HEK293T (cell line): ENCODE data around the gene PPP5C.

Experiments
- CTCF ChIA-PET: fragments of 350-600 bp; formaldehyde crosslinking; extraction: SDS; loops from one replicate; lab custom pipeline; 2021; ENCODE audit warnings: antibody characterized with exemption, inconsistent platforms; lab: Yijun Ruan, JAX
- POLR2A ChIA-PET: fragments of 350-600 bp; formaldehyde crosslinking; extraction: SDS; loops from one replicate; lab custom pipeline; 2020; ENCODE audit warnings: antibody characterized with exemption, inconsistent platforms; lab: Yijun Ruan, JAX
- DNase-seq: peaks from one replicate; pipeline ENCODE4 v3.0.0; 2012; ENCODE audit warnings: mixed read lengths; ENCODE audit errors: extremely low spot score
- ARNT ChIP-seq: fragments of 450-650 bp; IDR thresholded peaks from 2 replicates; pipeline ENCODE4 v1.6.1; 2017; ENCODE audit warnings: mild to moderate bottlenecking
- BHLHE40 ChIP-seq: fragments of 450-650 bp; IDR thresholded peaks from 2 replicates; pipeline ENCODE4 v1.6.1; 2016; ENCODE audit warnings: mild to moderate bottlenecking, moderate library complexity, borderline replicate concordance
- CTBP1 ChIP-seq: fragments of 450-650 bp; IDR thresholded peaks from 2 replicates; pipeline ENCODE4 v1.6.1; 2016; ENCODE audit warnings: borderline replicate concordance
- ELF4 ChIP-seq: fragments of 450-650 bp; IDR thresholded peaks from 2 replicates; pipeline ENCODE4 v1.6.1; 2017; ENCODE audit warnings: antibody characterized with exemption
- FOXA1 ChIP-seq: fragments of 450-650 bp; IDR thresholded peaks from 2 replicates; pipeline ENCODE4 v1.6.1; 2016; ENCODE audit warnings: mild to moderate bottlenecking
- FOXK2 ChIP-seq: fragments of 450-650 bp; IDR thresholded peaks from 2 replicates; pipeline ENCODE4 v1.6.1; 2016; ENCODE audit warnings: mild to moderate bottlenecking
- FOXM1 ChIP-seq: fragments of 450-650 bp; IDR thresholded peaks from 2 replicates; pipeline ENCODE4 v1.6.1; 2017; ENCODE audit warnings: mild to moderate bottlenecking, borderline replicate concordance
- HDGF ChIP-seq: fragments of 450-650 bp; IDR thresholded peaks from 2 replicates; pipeline ENCODE4 v1.6.1; 2017; ENCODE audit warnings: antibody characterized with exemption, borderline replicate concordance
- L3MBTL2 ChIP-seq: fragments of 450-650 bp; conservative IDR thresholded peaks from 2 replicates; pipeline ENCODE4 v1.6.1; 2016; ENCODE audit warnings: mild to moderate bottlenecking
- LEF1 ChIP-seq: fragments of 450-650 bp; IDR thresholded peaks from 2 replicates; pipeline ENCODE4 v1.6.1; 2017; ENCODE audit warnings: mild to moderate bottlenecking, borderline replicate concordance
- NFRKB ChIP-seq: fragments of 450-650 bp; IDR thresholded peaks from 2 replicates; pipeline ENCODE4 v1.6.1; 2016; ENCODE audit warnings: mild to moderate bottlenecking, moderate library complexity
- PKNOX1 ChIP-seq: fragments of 450-650 bp; IDR thresholded peaks from 2 replicates; pipeline ENCODE4 v1.6.1; 2016
- SP1 ChIP-seq: fragments of 450-650 bp; IDR thresholded peaks from 2 replicates; pipeline ENCODE4 v1.6.1; 2017
- SUZ12 ChIP-seq: fragments of 450-650 bp; IDR thresholded peaks from 2 replicates; pipeline ENCODE4 v1.6.1; 2016; ENCODE audit warnings: mild to moderate bottlenecking
- TARDBP ChIP-seq: fragments of 450-650 bp; IDR thresholded peaks from 2 replicates; pipeline ENCODE4 v1.6.1; 2016
- ZNF384 ChIP-seq: fragments of 450-650 bp; IDR thresholded peaks from 2 replicates; pipeline ENCODE4 v1.6.1; 2016

The PPP5C gene

DNA sequence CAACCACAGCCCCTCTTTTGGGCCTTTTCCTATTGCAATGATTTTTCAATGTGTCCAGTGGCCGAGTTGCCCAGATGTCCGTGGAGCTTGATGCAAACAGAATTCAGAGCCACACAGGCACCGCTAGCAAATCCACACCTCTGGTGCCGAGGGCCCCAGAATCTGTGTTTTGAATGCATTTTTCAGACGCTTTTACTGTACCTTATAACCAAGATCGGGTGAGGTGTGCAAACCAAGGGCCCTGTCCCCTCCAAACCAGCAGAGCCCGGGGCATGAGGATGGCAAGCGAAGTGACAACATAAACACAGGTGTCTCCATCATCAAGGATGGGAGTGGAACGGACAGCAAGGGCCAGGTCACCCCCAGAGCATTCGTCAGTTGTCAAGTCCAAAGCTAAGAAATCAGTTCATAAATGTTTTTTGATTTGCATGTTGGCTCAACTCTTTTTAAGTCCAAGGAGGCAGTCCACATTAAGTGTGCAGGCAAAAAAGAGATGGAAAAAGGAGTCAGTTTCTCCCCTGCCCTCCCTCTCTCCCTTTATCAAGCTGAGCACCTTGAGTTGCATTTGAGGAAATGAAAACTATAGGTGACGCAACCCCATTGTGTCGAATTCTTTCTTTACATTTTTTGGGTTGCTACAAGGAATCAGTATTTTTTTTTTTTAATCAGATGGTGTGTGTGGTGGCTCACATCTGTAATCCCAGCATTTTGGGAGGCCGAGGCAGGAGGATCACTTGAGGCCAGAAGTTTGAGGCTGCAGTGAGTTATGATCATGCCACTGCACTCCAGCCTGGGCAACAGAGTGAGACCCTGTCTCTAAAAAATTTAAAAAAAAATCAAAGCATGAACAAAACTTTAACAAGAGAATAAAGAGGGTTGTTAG is 63.6 kb downstream of the PPP5C start:
- CTCF ChIA-PET = no interaction called here
- TF ChIP-seq PKNOX1 (no peak), FOXM1 (no peak), FOXA1 (no peak), BHLHE40 (no peak), LEF1 (no peak), NFRKB (no peak), CTBP1 (no peak), FOXK2 (no peak), SUZ12 (no peak), SP1 (no peak), ELF4 (no peak), ARNT (no peak), TARDBP (no peak), HDGF (no peak)
- DNase-seq = no peak
- POLR2A ChIA-PET = interaction anchor here (0.6 to 1.2 kb wide), 2 partner anchors 21 to 702 kb away, joined by 3 read pairs; no protein-coding TSS in a partner anchor

- ChIA-PET POLR2A (no interaction called here), CTCF (no interaction called here)
- DNase-seq = no peak
- TF ChIP-seq SP1 (no peak), L3MBTL2 (no peak), ELF4 (no peak), ARNT (no peak), NFRKB (no peak), LEF1 (no peak), BHLHE40 (no peak), HDGF (no peak), FOXM1 (no peak), ZNF384 (no peak), TARDBP (no peak), FOXA1 (no peak)
Measured at GRCh38 chr19:46411088-46411924, 64.4 kb downstream of the PPP5C start.

DNA sequence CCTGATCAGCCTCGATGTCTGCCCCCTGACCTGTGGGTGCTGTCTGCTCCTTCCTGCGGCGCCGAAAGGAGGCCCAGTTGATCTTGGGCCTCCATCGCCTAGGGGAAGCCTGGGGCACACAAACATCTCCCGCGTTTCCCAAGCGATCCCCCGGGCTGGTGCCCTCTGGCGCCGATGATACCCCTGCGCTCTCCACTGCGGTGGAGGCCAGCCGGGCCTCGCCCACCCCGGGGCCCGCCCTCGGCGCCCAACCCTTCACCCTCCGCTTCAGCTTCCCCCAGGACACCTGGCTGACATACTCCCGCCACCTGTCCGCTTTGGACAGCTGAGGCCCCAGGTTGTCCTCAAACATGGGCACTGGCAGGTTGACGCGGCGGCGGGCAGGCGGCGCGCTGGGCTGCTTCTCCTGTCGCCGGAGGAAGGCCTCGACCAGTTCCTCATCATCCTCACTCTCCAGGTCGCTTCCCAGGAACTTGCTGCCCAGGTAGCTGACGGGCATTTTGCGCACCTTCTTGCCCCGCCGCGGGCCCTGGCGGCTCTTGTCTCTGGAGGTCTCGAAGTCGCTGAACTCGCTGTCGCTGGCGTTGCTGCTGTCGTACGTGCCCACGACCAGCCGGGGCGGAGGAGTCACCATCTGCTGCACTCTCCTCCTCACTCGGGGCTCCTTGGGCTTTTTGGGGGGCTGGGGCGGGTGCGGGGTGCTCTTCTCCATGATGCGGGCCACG is 65.2 kb downstream of the PPP5C start:
- CTCF ChIA-PET = no interaction called here
- DNase-seq = no peak
- POLR2A ChIA-PET = no interaction called here
- no peak for TF ChIP-seq FOXK2
- no peak for TF ChIP-seq SUZ12
- TF ChIP-seq NFRKB = no peak
- no peak for TF ChIP-seq LEF1
- TF ChIP-seq FOXM1 = no peak
- TF ChIP-seq PKNOX1 = no peak
- TF ChIP-seq L3MBTL2 = no peak
- TF ChIP-seq CTBP1 = no peak
- TF ChIP-seq FOXA1 = no peak
- TF ChIP-seq BHLHE40 = no peak
- no peak for TF ChIP-seq SP1
- no peak for TF ChIP-seq ZNF384
- TF ChIP-seq HDGF = no peak
- TF ChIP-seq ARNT = no peak
- no peak for TF ChIP-seq TARDBP

DNA sequence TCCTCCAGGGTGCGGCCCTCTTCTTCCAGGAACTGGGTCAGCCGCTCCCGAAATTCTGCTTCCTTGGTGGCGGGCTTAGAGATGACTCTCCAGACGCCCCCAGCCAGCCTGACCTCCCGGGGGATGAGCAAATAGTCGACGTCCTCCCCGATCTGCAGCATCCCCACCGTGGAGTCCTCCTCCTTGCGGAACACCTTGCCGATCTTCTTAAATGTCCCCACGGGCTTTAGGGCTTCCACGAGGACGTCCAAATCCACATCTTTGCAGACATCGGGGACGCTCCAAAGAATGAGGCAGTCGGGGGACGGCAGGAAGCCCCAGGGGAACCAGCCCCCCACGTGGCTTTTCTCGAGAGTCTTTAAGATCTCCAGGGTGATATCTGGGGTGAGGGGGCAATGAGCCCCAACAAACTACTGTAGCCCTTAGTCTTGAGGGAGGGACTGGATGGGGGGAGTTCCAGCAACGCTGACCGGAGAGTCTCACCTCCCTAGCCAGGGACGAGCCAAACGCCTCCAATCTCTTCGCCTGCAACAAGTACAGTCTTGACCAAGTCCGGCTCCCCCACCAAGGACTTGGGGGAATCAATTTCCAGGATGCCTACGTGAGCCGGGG is 65.9 kb downstream of the PPP5C start:
- ChIA-PET CTCF (no interaction called here), POLR2A (interaction anchor here (0.7 to 1.2 kb wide), 12 partner anchors 8 to 188 kb away, joined by 3 to 15 read pairs (median 4); partner anchors contain the start of gene PPP5C)
- TF ChIP-seq FOXM1 (no peak), PKNOX1 (no peak), LEF1 (no peak), TARDBP (no peak), FOXA1 (no peak), CTBP1 (no peak), FOXK2 (no peak), ZNF384 (no peak), HDGF (no peak), ELF4 (no peak), SP1 (no peak), L3MBTL2 (no peak), NFRKB (no peak), SUZ12 (no peak), ARNT (no peak)
- no peak for DNase-seq
